Measurements from ENCODE around the gene PRKCA.
"Not testable (repeated sequence)": the region's sequence is repeated elsewhere in the genome, so short reads cannot be mapped to it uniquely, and the experiment has no call there.

The PRKCA gene

GRCh38 chr17:66290101-66290722, 12.2 kb upstream of the PRKCA start:
- no peak for DNase-seq (ENCODE audit: low read depth in 2 of 3, low spot score in 2 of 3)

GRCh38 chr17:66292353-66292752, 10.1 kb upstream of the PRKCA start:
- no peak for DNase-seq (ENCODE audit: low read depth in 2 of 3, low spot score in 2 of 3)

- no peak for DNase-seq (ENCODE audit: low read depth in 2 of 3, low spot score in 2 of 3)
Observed at GRCh38 chr17:66296289-66296725, 6.1 kb upstream of the PRKCA start.

- DNase-seq (ENCODE audit: low read depth in 2 of 3, low spot score in 2 of 3): not testable (repeated sequence)
Observed at GRCh38 chr17:66297443-66297842, 5.0 kb upstream of the PRKCA start.

- no peak for DNase-seq (ENCODE audit: low read depth in 2 of 3, low spot score in 2 of 3)
Observed at GRCh38 chr17:66299711-66300110, 2.7 kb upstream of the PRKCA start.

- no peak for DNase-seq (ENCODE audit: low read depth in 2 of 3, low spot score in 2 of 3)
Observed at GRCh38 chr17:66300956-66301355, 1.5 kb upstream of the PRKCA start.

GRCh38 chr17:66301367-66301863, 998 bp upstream of the PRKCA start:
- no peak for DNase-seq (ENCODE audit: low read depth in 2 of 3, low spot score in 2 of 3)

GRCh38 chr17:66302761-66303626, 581 bp downstream of the PRKCA start:
- DNase-seq (ENCODE audit: low read depth in 2 of 3, low spot score in 2 of 3): peak in 2 of 3 experiments; percentile 23 to 30

- DNase-seq (ENCODE audit: low read depth in 2 of 3, low spot score in 2 of 3): no peak
Observed at GRCh38 chr17:66304304-66305174, 2.1 kb downstream of the PRKCA start.

GRCh38 chr17:66306446-66306845, 4.0 kb downstream of the PRKCA start:
- no peak for DNase-seq (ENCODE audit: low read depth in 2 of 3, low spot score in 2 of 3)

- DNase-seq (ENCODE audit: low read depth in 2 of 3, low spot score in 2 of 3): no peak
Observed at GRCh38 chr17:66307257-66307656, 4.8 kb downstream of the PRKCA start.

GRCh38 chr17:66308856-66309255, 6.4 kb downstream of the PRKCA start:
- no peak for DNase-seq (ENCODE audit: low read depth in 2 of 3, low spot score in 2 of 3)

GRCh38 chr17:66309793-66310192, 7.4 kb downstream of the PRKCA start:
- no peak for DNase-seq (ENCODE audit: low read depth in 2 of 3, low spot score in 2 of 3)

GRCh38 chr17:66310528-66311148, 8.2 kb downstream of the PRKCA start:
- no peak for DNase-seq (ENCODE audit: low read depth in 2 of 3, low spot score in 2 of 3)

GRCh38 chr17:66312912-66313311, 10.5 kb downstream of the PRKCA start:
- no peak for DNase-seq (ENCODE audit: low read depth in 2 of 3, low spot score in 2 of 3)

GRCh38 chr17:66313325-66313724, 10.9 kb downstream of the PRKCA start:
- no peak for DNase-seq (ENCODE audit: low read depth in 2 of 3, low spot score in 2 of 3)

- DNase-seq (ENCODE audit: low read depth in 2 of 3, low spot score in 2 of 3): no peak
Observed at GRCh38 chr17:66313995-66314659, 11.7 kb downstream of the PRKCA start.

GRCh38 chr17:66317629-66318028, 15.2 kb downstream of the PRKCA start:
- no peak for DNase-seq (ENCODE audit: low read depth in 2 of 3, low spot score in 2 of 3)

GRCh38 chr17:66319226-66319625, 16.8 kb downstream of the PRKCA start:
- DNase-seq (ENCODE audit: low read depth in 2 of 3, low spot score in 2 of 3): no peak

GRCh38 chr17:66322764-66323163, 20.4 kb downstream of the PRKCA start:
- DNase-seq (ENCODE audit: low read depth in 2 of 3, low spot score in 2 of 3): no peak

All from activated CD8-positive, alpha-beta memory T cell treated with anti-CD3 and anti-CD28 coated beads for 48 hours (primary cell).